Subcutaneous abdominal adipose tissue (tissue), 5 donors: ENCODE results near the gene TMC8.

Experiments
- H3K27ac ChIP-seq: one replicate; pipeline ENCODE4 v1.7.0; 2013; ENCODE audit warnings: low read depth, mild to moderate bottlenecking, inconsistent platforms, low read length, moderate library complexity
- H3K27me3 ChIP-seq, 5 donors: one replicate each; pipeline ENCODE4 v1.7.0; 2013; ENCODE audit warnings: low read length in 5 of 5, inconsistent platforms in 1 of 5; ENCODE audit not compliant: control insufficient read depth in 5 of 5, insufficient read depth in 4 of 5
- H3K36me3 ChIP-seq, 5 donors: one replicate each; pipeline ENCODE4 v1.7.0; 2013; ENCODE audit warnings: low read length in 5 of 5; ENCODE audit not compliant: control insufficient read depth in 5 of 5, insufficient read depth in 5 of 5
- H3K4me1 ChIP-seq, 5 donors: one replicate each; pipeline ENCODE4 v1.7.0; 2013; ENCODE audit warnings: low read length in 5 of 5, mild to moderate bottlenecking in 3 of 5, moderate library complexity in 1 of 5; ENCODE audit not compliant: control insufficient read depth in 5 of 5, insufficient read depth in 5 of 5
- H3K4me3 ChIP-seq, 5 donors: one replicate each; pipeline ENCODE4 v1.7.0; 2013; ENCODE audit warnings: low read length in 5 of 5, low read depth in 1 of 5
- H3K9ac ChIP-seq, 5 donors: one replicate each; pipeline ENCODE4 v1.7.0; 2013; ENCODE audit warnings: low read length in 5 of 5, mild to moderate bottlenecking in 4 of 5, moderate library complexity in 3 of 5
- H3K9me3 ChIP-seq, 5 donors: one replicate each; pipeline ENCODE4 v1.7.0; 2013; ENCODE audit warnings: low read length in 5 of 5; ENCODE audit not compliant: control insufficient read depth in 5 of 5
- donor health status: healthy.
- donor health status: healthy.
- donor health status: healthy.
- donor health status: healthy.
- donor health status: healthy.

The TMC8 gene

GRCh38 chr17:78108726-78109488, 21.7 kb upstream of the TMC8 start:
- Histone ChIP-seq H3K27ac (no peak overlapping the region), H3K27me3 (no peaks in the 10 kb centered on the region), H3K9ac (no peak overlapping the region), H3K9me3 (no peaks in the 10 kb centered on the region), H3K36me3 (peaks cover 0 to 70% (median 51%) of the 10 kb centered on the region in 5 donors), H3K4me1 (peaks cover 1 to 16% (median 10%) of the 10 kb centered on the region in 5 donors), H3K4me3 (no peak overlapping the region)

GRCh38 chr17:78109489-78109761, 21.1 kb upstream of the TMC8 start:
- H3K9me3 ChIP-seq = no peaks in the 10 kb centered on the region
- H3K36me3 ChIP-seq = peaks cover 0 to 67% (median 50%) of the 10 kb centered on the region in 5 donors
- H3K27ac ChIP-seq = no peak overlapping the region
- H3K4me1 ChIP-seq = peaks cover 1 to 19% (median 12%) of the 10 kb centered on the region in 5 donors
- no peak overlapping the region for H3K9ac ChIP-seq
- no peak overlapping the region for H3K4me3 ChIP-seq
- H3K27me3 ChIP-seq = no peaks in the 10 kb centered on the region

GRCh38 chr17:78110363-78111015, 20.1 kb upstream of the TMC8 start:
- no peak overlapping the region for H3K27ac ChIP-seq
- peaks cover 1 to 26% (median 13%) of the 10 kb centered on the region in 5 donors for H3K4me1 ChIP-seq
- H3K9me3 ChIP-seq = no peaks in the 10 kb centered on the region
- H3K36me3 ChIP-seq = peaks cover 0 to 66% (median 49%) of the 10 kb centered on the region in 5 donors
- no peak overlapping the region for H3K9ac ChIP-seq
- no peak overlapping the region for H3K4me3 ChIP-seq
- H3K27me3 ChIP-seq = no peaks in the 10 kb centered on the region

GRCh38 chr17:78111016-78111726, 19.4 kb upstream of the TMC8 start:
- H3K36me3 ChIP-seq = peaks cover 0 to 62% (median 46%) of the 10 kb centered on the region in 5 donors
- no peak overlapping the region for H3K9ac ChIP-seq
- H3K4me1 ChIP-seq = peaks cover 1 to 26% (median 13%) of the 10 kb centered on the region in 5 donors
- no peak overlapping the region for H3K4me3 ChIP-seq
- H3K27me3 ChIP-seq = no peaks in the 10 kb centered on the region
- H3K9me3 ChIP-seq = no peaks in the 10 kb centered on the region
- no peak overlapping the region for H3K27ac ChIP-seq

- H3K36me3 ChIP-seq = peaks cover 0 to 64% (median 46%) of the 10 kb centered on the region in 5 donors
- no peaks in the 10 kb centered on the region for H3K9me3 ChIP-seq
- no peak overlapping the region for H3K9ac ChIP-seq
- H3K27ac ChIP-seq = no peak overlapping the region
- H3K27me3 ChIP-seq = no peaks in the 10 kb centered on the region
- peaks cover 1 to 26% (median 13%) of the 10 kb centered on the region in 5 donors for H3K4me1 ChIP-seq
- no peak overlapping the region for H3K4me3 ChIP-seq
Observed at GRCh38 chr17:78111727-78112517, 18.6 kb upstream of the TMC8 start.

GRCh38 chr17:78112518-78113471, 17.8 kb upstream of the TMC8 start:
- H3K27me3 ChIP-seq = no peaks in the 10 kb centered on the region
- H3K27ac ChIP-seq = no peak overlapping the region
- peaks cover 0 to 72% (median 42%) of the 10 kb centered on the region in 5 donors for H3K36me3 ChIP-seq
- no peak overlapping the region for H3K4me3 ChIP-seq
- peaks cover 1 to 28% (median 16%) of the 10 kb centered on the region in 5 donors for H3K4me1 ChIP-seq
- H3K9ac ChIP-seq = peak overlapping the region in 1 of 5 donors; percentile 23
- H3K9me3 ChIP-seq = no peaks in the 10 kb centered on the region

- no peak overlapping the region for H3K4me3 ChIP-seq
- no peaks in the 10 kb centered on the region for H3K27me3 ChIP-seq
- no peaks in the 10 kb centered on the region for H3K9me3 ChIP-seq
- no peak overlapping the region for H3K9ac ChIP-seq
- H3K36me3 ChIP-seq = peaks cover 0 to 73% (median 46%) of the 10 kb centered on the region in 5 donors
- H3K4me1 ChIP-seq = peaks cover 1 to 30% (median 19%) of the 10 kb centered on the region in 5 donors
- no peak overlapping the region for H3K27ac ChIP-seq
Observed at GRCh38 chr17:78113804-78114785, 16.5 kb upstream of the TMC8 start.

- Histone ChIP-seq H3K36me3 (peaks cover 0 to 73% (median 40%) of the 10 kb centered on the region in 5 donors), H3K9me3 (no peaks in the 10 kb centered on the region), H3K4me3 (no peak overlapping the region), H3K27me3 (no peaks in the 10 kb centered on the region), H3K9ac (no peak overlapping the region), H3K4me1 (peaks cover 1 to 30% (median 19%) of the 10 kb centered on the region in 5 donors), H3K27ac (no peak overlapping the region)
Observed at GRCh38 chr17:78114831-78115723, 15.5 kb upstream of the TMC8 start.
